Fibroblast of skin of right quadriceps (primary cell): ENCODE results near the gene FLNC.

Source experiments
- DNase-seq: peaks from one replicate; pipeline ENCODE4 v3.0.0-alpha.2; 2013

FLNC gene

GRCh38 chr7:128801667-128802418 is 28.4 kb upstream of the FLNC start:
- DNase-seq = no peak

- DNase-seq = no peak
Measured at GRCh38 chr7:128804484-128804883, 25.7 kb upstream of the FLNC start.

DNA sequence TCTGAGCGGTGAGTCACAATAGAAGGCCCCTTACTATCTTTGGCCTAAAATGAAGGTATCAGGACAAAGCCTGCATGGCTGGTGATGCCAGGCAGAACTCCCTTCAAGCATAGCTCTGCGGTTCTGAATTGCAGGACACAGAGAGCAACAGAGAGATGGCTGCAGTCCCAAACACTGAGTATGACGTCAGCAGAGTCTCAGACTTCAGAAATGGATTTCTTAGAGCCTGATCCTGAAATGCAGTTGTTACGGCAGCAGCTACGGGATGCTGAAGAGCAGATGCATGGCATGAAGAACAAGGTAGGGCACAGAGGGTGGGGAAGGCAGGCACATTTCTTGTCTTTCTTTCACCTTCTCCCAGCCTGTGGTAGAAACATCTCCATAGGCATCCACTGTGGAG is 25.0 kb upstream of the FLNC start:
- no peak for DNase-seq

DNA sequence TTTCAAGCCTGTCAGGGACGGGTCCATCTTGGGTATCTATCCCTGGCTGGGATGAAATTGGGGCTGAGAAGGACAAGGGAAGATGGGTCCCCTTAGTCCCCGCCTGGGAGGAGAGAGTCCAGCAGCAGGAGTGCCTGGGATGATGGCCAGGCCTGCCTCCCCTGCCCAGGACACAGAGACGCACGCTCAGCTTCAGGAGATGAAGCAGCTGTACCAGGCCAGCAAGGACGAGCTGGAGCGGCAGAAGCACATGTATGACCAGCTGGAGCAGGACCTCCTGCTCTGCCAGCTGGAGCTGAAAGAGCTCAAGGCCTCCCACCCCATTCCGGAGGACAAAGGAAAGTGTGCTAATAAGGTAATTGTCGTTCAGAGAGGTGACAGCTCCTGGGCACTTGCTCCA is 23.0 kb upstream of the FLNC start:
- no peak for DNase-seq

GRCh38 chr7:128809363-128809762 is 20.8 kb upstream of the FLNC start:
- DNase-seq = no peak

GRCh38 chr7:128810473-128810872 is 19.7 kb upstream of the FLNC start:
- DNase-seq = no peak

- no peak for DNase-seq
Measured at GRCh38 chr7:128810997-128811396, 19.2 kb upstream of the FLNC start.

DNA sequence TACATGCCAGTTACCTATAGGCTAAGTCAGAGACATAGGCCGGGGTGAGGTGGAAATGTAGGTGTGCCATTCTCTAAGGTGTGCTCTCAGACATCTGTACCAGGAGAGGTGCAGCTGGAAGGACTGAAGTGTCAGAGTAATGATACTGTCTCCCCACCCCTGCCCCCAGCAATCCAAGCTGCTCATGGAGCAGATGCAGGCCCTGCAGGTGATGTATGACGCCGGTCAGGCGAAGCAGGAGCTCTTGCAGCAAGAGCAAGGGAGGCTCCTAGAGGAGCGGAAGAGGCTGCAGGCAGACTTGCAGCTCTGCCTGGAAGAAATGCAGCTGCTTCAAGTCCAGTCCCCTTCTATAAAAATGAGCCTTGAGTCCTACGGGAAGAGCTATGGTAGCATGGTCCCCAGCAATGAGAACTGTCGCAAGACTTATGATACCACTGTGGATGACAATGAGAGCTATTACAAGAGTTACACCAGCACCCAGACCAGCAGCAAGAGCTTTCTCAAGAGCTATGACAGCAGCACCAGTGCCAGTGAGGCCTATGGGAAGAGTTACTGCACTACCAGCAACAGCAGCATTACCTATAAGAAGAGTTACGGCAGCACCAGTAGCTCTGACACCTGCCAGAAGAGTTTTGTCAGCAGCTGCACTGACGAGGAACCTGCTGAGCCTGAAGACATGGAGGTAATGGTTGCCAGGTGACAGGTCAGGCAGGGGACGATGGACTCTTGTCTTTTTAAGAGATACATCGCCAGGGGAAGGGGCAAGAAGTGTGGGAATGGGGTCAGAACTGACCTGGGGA is 18.4 kb upstream of the FLNC start:
- DNase-seq = no peak

- no peak for DNase-seq
Measured at GRCh38 chr7:128812514-128813168, 17.6 kb upstream of the FLNC start.

GRCh38 chr7:128814499-128814898 is 15.7 kb upstream of the FLNC start:
- DNase-seq = no peak

- no peak for DNase-seq
Measured at GRCh38 chr7:128815289-128815942, 14.8 kb upstream of the FLNC start.

DNA sequence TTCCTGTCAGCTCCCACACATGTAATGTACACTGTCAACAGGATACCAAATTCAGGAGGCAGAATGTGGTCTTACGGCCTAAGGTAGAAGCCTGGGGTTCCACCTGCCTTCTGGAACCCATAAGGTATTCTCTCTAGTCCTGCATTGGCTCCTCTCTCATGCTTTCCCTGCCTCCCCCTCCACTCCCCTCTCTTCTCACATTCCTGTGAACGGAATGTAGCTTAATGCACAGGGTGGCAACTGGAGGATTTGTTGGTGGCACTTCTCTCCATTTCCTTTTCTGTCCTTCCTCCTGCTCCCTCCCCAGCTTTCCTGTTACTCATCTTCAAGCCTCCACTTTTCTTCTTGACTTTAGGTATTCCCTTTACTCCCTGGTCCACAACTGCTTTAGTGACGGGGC is 11.5 kb upstream of the FLNC start:
- no peak for DNase-seq

- no peak for DNase-seq
Measured at GRCh38 chr7:128821724-128822123, 8.5 kb upstream of the FLNC start.

GRCh38 chr7:128826512-128826911 is 3.7 kb upstream of the FLNC start:
- DNase-seq = no peak

DNA sequence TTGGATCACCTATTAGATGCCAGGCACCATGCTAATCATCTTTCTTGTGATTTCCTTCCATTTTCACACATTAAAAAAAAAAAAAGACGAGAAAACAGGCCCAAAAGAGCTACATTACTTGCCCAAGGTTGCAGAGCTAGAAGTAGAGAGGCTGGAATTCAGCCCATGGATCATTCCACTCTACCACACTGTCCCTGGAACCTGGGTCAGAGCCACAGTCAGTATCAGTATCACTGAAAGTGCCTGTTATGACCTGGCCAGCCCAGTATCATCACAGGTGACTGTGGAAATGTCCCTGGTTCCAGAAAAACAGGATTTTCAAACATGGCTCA is 3.3 kb upstream of the FLNC start:
- DNase-seq = no peak

DNA sequence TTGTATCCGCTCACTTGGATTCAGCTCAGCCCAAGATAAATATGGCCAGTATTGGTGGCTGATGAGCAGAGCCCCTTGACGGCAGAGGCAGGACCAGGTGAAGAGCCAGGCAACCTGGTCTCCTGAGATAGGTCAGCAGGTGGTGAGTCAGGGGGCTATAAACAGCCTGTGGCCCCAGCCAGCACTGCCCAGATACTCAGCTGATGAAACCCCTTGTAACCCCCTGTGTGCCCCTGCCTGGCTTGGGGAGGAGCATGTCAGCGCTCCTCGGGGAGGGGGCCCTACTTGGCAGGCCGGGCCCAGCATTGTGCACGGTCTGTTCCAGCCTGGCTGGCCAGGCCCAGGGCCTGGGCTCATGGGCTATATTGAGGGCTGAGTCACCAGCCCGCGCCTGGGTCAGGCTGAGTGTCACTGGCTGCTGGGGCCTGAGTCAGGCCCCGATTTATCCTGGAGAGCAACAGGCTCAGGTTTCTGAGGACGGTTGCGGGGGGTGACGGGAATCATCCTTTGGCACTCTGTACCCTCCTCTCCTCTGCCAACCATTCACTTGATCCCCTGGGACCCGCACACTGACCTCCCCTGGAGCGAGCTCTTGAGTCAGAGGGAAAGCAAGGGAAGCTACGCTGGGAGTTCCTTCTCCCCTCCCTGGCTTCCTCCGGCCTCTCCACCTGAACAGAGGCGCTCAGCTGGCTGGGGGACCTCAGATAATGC is 2.8 kb upstream of the FLNC start:
- DNase-seq = peak; percentile 81

DNA sequence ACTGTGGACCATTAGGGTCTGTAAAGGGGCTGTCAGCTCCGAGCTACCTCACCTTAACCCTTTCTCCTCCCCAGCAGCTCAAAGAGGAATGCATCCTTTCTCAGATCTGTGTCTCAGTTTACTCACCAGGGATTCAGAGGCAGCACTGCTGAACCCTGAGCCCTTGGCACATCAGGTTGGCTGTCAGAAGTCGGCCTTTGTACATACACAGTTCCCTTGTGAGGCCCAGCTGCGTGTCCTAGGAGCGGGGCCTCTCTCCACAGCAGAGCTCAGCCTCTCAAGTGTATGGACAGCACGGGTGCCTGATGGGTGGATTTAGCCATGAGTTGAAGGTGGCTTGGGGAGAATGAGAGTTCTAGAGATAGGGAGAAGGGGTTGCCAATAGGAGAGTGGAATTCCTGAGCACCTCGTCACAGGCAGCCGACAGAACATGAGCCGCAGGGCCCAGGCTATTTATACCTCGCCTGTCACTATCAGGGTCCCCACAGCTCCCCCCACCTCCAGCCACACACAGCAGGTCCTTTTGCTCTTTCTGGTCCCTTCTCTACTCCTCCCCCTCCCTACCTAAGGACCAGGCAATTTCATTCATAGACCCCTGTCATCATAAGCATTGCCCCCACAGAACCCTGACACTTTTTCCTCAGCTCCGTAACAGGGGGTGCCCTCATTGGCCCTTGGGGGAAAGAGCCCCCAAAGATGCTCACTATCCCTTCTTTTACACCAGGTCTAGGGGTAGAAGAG is 2.1 kb upstream of the FLNC start:
- DNase-seq = peak; percentile 85

GRCh38 chr7:128829391-128830166 is 627 bp upstream of the FLNC start:
- peak; percentile 86 for DNase-seq

GRCh38 chr7:128831178-128831993 is 1.2 kb downstream of the FLNC start:
- peak; percentile 86 for DNase-seq
